Measurements from ENCODE around the gene AFAP1. TPM values are rescaled to one million over a fixed set of nuclear protein-coding genes. Genes with fewer than 3 reads are reported as not detected.

AFAP1 gene
- total and polyA plus RNA-seq, 2 donors (not counting 1 experiment from before 2014, with no cell fraction given), result 0.03 to 0.44 TPM

- Histone ChIP-seq H3K27ac (ENCODE audit: low read length in 2 of 2) (no peak overlapping the region), H3K9ac (ENCODE audit: low read length) (no peak overlapping the region), H3K79me2 (ENCODE audit: control insufficient read depth, insufficient read depth, low read length) (no peaks in the 10 kb centered on the region), H3K9me3 (ENCODE audit: control extremely low read depth in 1 of 3, control insufficient read depth in 2 of 3, insufficient read depth in 1 of 3, low read length in 2 of 3) (no peaks in the 10 kb centered on the region), H3K4me1 (ENCODE audit: control insufficient read depth in 2 of 2, insufficient read depth in 2 of 2, low read length in 2 of 2) (no peaks in the 10 kb centered on the region), H2AFZ (ENCODE audit: insufficient read depth, low read depth, low read length, poor library complexity, severe bottlenecking) (no peak overlapping the region), H3K4me2 (replicated peaks; ENCODE audit: low read depth, low read length, poor library complexity, severe bottlenecking) (no peak overlapping the region), H3K27me3 (replicated peaks in 1 of 4; ENCODE audit: control extremely low read depth in 1 of 4, control insufficient read depth in 3 of 4, insufficient read depth in 4 of 4, low read length in 3 of 4) (peaks cover 0 to 3% (median 0%) of the 10 kb centered on the region in 4 experiments), H3K36me3 (replicated peaks in 1 of 2; ENCODE audit: control extremely low read depth in 1 of 2, control insufficient read depth in 1 of 2, extremely low read depth in 1 of 2, insufficient read depth in 2 of 2, low read length in 1 of 2) (no peaks in the 10 kb centered on the region), H4K20me1 (ENCODE audit: control insufficient read depth, insufficient read depth, low read length, poor library complexity, severe bottlenecking) (no peaks in the 10 kb centered on the region), H3K4me3 (ENCODE audit: control extremely low read depth in 1 of 5, extremely low read depth in 1 of 5, insufficient read depth in 1 of 5, low read depth in 2 of 5, low read length in 4 of 5) (no peak overlapping the region)
- Mint-ChIP-seq H3K4me1 (no peaks in the 10 kb centered on the region), H3K27ac (no peak overlapping the region), H3K27me3 (peaks cover 21% of the 10 kb centered on the region), H3K4me3 (no peak overlapping the region), H3K9me3 (ENCODE audit: insufficient read depth) (no peaks in the 10 kb centered on the region)
- intact Hi-C loops (cut with micrococcal nuclease), result no loop called here
- TF ChIP-seq EZH2 (IDR thresholded peaks at IDR 0.05; ENCODE audit: borderline replicate concordance, insufficient read depth, low read depth, low read length, poor library complexity, severe bottlenecking), result no peak
- TF ChIP-seq, protein P1, sequence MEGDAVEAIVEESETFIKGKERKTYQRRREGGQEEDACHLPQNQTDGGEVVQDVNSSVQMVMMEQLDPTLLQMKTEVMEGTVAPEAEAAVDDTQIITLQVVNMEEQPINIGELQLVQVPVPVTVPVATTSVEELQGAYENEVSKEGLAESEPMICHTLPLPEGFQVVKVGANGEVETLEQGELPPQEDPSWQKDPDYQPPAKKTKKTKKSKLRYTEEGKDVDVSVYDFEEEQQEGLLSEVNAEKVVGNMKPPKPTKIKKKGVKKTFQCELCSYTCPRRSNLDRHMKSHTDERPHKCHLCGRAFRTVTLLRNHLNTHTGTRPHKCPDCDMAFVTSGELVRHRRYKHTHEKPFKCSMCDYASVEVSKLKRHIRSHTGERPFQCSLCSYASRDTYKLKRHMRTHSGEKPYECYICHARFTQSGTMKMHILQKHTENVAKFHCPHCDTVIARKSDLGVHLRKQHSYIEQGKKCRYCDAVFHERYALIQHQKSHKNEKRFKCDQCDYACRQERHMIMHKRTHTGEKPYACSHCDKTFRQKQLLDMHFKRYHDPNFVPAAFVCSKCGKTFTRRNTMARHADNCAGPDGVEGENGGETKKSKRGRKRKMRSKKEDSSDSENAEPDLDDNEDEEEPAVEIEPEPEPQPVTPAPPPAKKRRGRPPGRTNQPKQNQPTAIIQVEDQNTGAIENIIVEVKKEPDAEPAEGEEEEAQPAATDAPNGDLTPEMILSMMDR (IDR thresholded peaks at IDR 0.05), result no peak
- DNase-seq (no peak), ATAC-seq (ENCODE audit: low read depth) (no peak)
- ChIA-PET POLR2A (no interaction called here), CTCF (interaction anchor here (1.5 kb wide), 1 partner anchor 19 kb away, joined by 4 read pairs; no protein-coding TSS in a partner anchor)
- 77% methylated on average over 4 of the region's 9 CpGs for WGBS (ENCODE audit: insufficient coverage)
Observed at GRCh38 chr4:7823416-7823824, 116.2 kb downstream of the AFAP1 start.

DNA sequence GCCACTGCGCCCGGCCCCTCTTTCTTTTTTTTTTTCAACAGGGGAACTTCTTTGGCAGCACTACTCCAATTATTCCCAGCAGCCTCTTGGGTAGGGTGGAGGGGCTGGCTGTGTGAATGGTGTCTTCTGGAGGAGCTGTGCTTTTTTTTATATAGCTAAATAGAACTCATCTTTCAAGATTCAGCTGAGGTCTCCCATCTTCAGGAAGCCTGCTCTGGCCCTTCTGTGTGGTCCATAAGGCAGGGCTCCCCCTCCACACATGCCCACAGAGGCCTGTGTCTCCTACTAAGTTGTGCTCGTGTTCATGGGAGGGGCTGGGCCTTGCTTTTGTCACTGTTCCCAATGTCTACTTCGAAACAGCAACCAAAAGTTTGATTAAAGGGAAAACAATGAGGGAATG is 116.8 kb downstream of the AFAP1 start:
- no peak overlapping the region for H3K9ac ChIP-seq (ENCODE audit: low read length)

More for the DNA sequence above, 116.8 kb downstream of the AFAP1 start:
- Histone ChIP-seq H3K36me3 (replicated peaks in 1 of 2; ENCODE audit: control extremely low read depth in 1 of 2, control insufficient read depth in 1 of 2, extremely low read depth in 1 of 2, insufficient read depth in 2 of 2, low read length in 1 of 2) (no peaks in the 10 kb centered on the region), H3K9me3 (ENCODE audit: control extremely low read depth in 1 of 3, control insufficient read depth in 2 of 3, insufficient read depth in 1 of 3, low read length in 2 of 3) (no peaks in the 10 kb centered on the region), H3K27ac (ENCODE audit: low read length in 2 of 2) (no peak overlapping the region), H3K79me2 (ENCODE audit: control insufficient read depth, insufficient read depth, low read length) (no peaks in the 10 kb centered on the region), H4K20me1 (ENCODE audit: control insufficient read depth, insufficient read depth, low read length, poor library complexity, severe bottlenecking) (no peaks in the 10 kb centered on the region), H3K4me3 (ENCODE audit: control extremely low read depth in 1 of 5, extremely low read depth in 1 of 5, insufficient read depth in 1 of 5, low read depth in 2 of 5, low read length in 4 of 5) (no peak overlapping the region), H3K4me1 (ENCODE audit: control insufficient read depth in 2 of 2, insufficient read depth in 2 of 2, low read length in 2 of 2) (no peaks in the 10 kb centered on the region), H3K4me2 (replicated peaks; ENCODE audit: low read depth, low read length, poor library complexity, severe bottlenecking) (no peak overlapping the region), H3K27me3 (replicated peaks in 1 of 4; ENCODE audit: control extremely low read depth in 1 of 4, control insufficient read depth in 3 of 4, insufficient read depth in 4 of 4, low read length in 3 of 4) (peaks cover 0 to 3% (median 0%) of the 10 kb centered on the region in 4 experiments), H2AFZ (ENCODE audit: insufficient read depth, low read depth, low read length, poor library complexity, severe bottlenecking) (no peak overlapping the region)
- TF ChIP-seq, protein P1 (IDR thresholded peaks at IDR 0.05), result no peak
- no peak for TF ChIP-seq EZH2 (IDR thresholded peaks at IDR 0.05; ENCODE audit: borderline replicate concordance, insufficient read depth, low read depth, low read length, poor library complexity, severe bottlenecking)
- no peak for ATAC-seq (ENCODE audit: low read depth)
- intact Hi-C loops (cut with micrococcal nuclease), result no loop called here
- Mint-ChIP-seq H3K4me3 (no peak overlapping the region), H3K27ac (no peak overlapping the region), H3K27me3 (peaks cover 21% of the 10 kb centered on the region), H3K4me1 (no peaks in the 10 kb centered on the region), H3K9me3 (ENCODE audit: insufficient read depth) (no peaks in the 10 kb centered on the region)
- DNase-seq, result no peak
- WGBS (ENCODE audit: insufficient coverage), result 100% methylated on average over 1 of the region's 4 CpGs
- ChIA-PET POLR2A (no interaction called here), CTCF (interaction anchor here (1.5 kb wide), 1 partner anchor 19 kb away, joined by 4 read pairs; no protein-coding TSS in a partner anchor)

All from B cell (primary cell).